ENCODE measurements around the gene FETUB.
"Not testable (repeated sequence)": the region's sequence is repeated elsewhere in the genome, so short reads cannot be mapped to it uniquely, and the experiment has no call there.

FETUB gene

GRCh38 chr3:186630950-186631641 lies 9.1 kb upstream of the FETUB start:
- no peak for DNase-seq (ENCODE audit: low read depth in 1 of 2, low spot score in 1 of 2)
- TF ChIP-seq JUND (IDR thresholded peaks at IDR 0.05; ENCODE audit: low read depth): no peak
- in situ Hi-C loops (cut with HindIII; ENCODE audit: low pct_unique_long_range_greater_than_20kb, low sequenced_read_pairs): no loop called here

DNA sequence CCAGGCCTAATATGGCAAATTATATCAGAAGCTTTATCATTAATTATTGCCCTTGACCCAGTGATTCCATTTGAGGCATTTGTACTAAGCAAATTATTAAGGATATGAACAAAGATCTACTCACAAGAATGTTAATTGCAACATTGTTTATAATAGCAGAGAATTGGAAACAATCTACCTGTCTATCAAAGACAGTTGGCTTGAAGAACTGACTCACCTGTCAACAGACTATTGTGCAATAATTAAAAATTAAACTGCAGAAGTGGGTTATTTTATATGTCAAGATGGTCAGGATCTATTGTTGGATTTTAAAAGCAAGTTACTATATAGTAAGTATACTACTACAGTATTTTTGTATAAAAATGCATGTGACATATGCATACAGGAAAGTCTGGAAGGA lies 6.7 kb upstream of the FETUB start:
- in situ Hi-C loops (cut with HindIII; ENCODE audit: low pct_unique_long_range_greater_than_20kb, low sequenced_read_pairs): no loop called here
- TF ChIP-seq JUND (IDR thresholded peaks at IDR 0.05; ENCODE audit: low read depth): no peak
- no peak for DNase-seq (ENCODE audit: low read depth in 1 of 2, low spot score in 1 of 2)

DNA sequence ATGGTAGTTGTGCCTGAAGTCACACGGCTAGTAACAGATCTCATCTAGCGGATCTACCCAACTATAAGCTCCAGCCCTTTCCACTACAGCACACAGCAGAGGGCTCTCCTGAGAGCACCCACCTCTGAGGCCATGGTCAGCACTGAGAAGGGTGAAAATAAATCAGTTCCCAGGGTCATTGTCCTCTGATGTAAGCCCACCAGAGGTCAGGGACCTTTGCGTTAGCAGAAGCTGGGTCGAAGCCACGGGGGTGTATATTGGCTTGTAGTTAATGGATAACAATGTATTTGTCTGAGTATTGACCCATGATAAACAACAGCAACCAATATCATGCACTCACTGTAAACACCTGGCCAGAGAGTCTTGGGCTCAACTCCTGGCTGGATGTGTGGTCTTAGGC lies 6.0 kb upstream of the FETUB start:
- in situ Hi-C loops (cut with HindIII; ENCODE audit: low pct_unique_long_range_greater_than_20kb, low sequenced_read_pairs); DNase-seq (ENCODE audit: low read depth in 1 of 2, low spot score in 1 of 2): not testable (repeated sequence)

- in situ Hi-C loops (cut with HindIII; ENCODE audit: low pct_unique_long_range_greater_than_20kb, low sequenced_read_pairs): no loop called here
- no peak for TF ChIP-seq JUND (IDR thresholded peaks at IDR 0.05; ENCODE audit: low read depth)
- no peak for DNase-seq (ENCODE audit: low read depth in 1 of 2, low spot score in 1 of 2)
These were observed 4.7 kb upstream of the FETUB start for GRCh38 chr3:186635532-186635931.

- in situ Hi-C loops (cut with HindIII; ENCODE audit: low pct_unique_long_range_greater_than_20kb, low sequenced_read_pairs): no loop called here
- DNase-seq (ENCODE audit: low read depth in 1 of 2, low spot score in 1 of 2): no peak
- no peak for TF ChIP-seq JUND (IDR thresholded peaks at IDR 0.05; ENCODE audit: low read depth)
These were observed 3.7 kb upstream of the FETUB start for GRCh38 chr3:186636536-186636935.

DNA sequence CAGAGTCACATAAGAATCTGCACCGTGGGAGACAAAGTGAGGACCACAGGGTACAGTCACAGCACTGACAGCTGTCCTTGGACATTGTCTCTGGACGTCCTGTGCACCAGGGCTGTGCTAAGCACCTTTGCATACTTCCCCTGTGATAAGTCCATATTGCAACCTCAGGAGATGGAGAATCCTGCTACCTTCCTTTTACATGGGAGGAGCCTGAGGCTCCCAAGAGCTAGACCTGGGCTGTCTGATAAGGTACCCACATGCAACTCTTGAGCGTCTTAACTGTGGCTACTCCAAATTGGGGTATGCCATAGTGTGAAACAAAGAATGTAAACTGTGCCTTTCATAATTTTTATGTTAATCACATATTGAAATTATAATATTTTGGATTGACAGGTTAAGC lies 2.5 kb upstream of the FETUB start:
- DNase-seq (ENCODE audit: low read depth in 1 of 2, low spot score in 1 of 2): no peak
- in situ Hi-C loops (cut with HindIII; ENCODE audit: low pct_unique_long_range_greater_than_20kb, low sequenced_read_pairs): no loop called here
- no peak for TF ChIP-seq JUND (IDR thresholded peaks at IDR 0.05; ENCODE audit: low read depth)

GRCh38 chr3:186638259-186638658 lies 1.9 kb upstream of the FETUB start:
- DNase-seq (ENCODE audit: low read depth in 1 of 2, low spot score in 1 of 2): no peak
- TF ChIP-seq JUND (IDR thresholded peaks at IDR 0.05; ENCODE audit: low read depth): no peak
- in situ Hi-C loops (cut with HindIII; ENCODE audit: low pct_unique_long_range_greater_than_20kb, low sequenced_read_pairs): no loop called here

- DNase-seq (ENCODE audit: low read depth in 1 of 2, low spot score in 1 of 2): peak in 1 of 2 experiments; percentile 38
- in situ Hi-C loops (cut with HindIII; ENCODE audit: low pct_unique_long_range_greater_than_20kb, low sequenced_read_pairs): no loop called here
- TF ChIP-seq JUND (IDR thresholded peaks at IDR 0.05; ENCODE audit: low read depth): no peak
These were observed 247 bp downstream of the FETUB start for GRCh38 chr3:186640473-186640818.

GRCh38 chr3:186640929-186641328 lies 730 bp downstream of the FETUB start:
- TF ChIP-seq JUND (IDR thresholded peaks at IDR 0.05; ENCODE audit: low read depth): no peak
- DNase-seq (ENCODE audit: low read depth in 1 of 2, low spot score in 1 of 2): no peak
- in situ Hi-C loops (cut with HindIII; ENCODE audit: low pct_unique_long_range_greater_than_20kb, low sequenced_read_pairs): no loop called here

DNA sequence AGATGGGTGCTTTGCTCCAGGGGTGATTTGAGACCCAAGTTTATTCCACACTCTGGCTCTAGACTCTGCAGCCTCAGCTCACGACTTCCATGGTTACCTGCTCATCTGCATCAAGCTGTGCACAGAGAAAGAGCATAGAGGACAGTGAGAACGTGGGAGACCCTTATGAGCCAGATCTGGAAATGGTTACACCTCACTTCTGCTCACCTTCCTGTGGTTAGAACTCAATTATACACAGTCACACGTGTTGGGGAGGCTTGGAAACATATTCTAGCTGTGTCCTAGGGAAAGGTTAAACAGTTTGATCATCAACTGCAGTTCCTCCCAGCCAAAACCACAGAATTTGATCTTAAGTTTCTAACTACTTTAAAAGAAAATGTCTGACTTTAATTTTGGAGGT lies 1.8 kb downstream of the FETUB start:
- in situ Hi-C loops (cut with HindIII; ENCODE audit: low pct_unique_long_range_greater_than_20kb, low sequenced_read_pairs): no loop called here
- DNase-seq (ENCODE audit: low read depth in 1 of 2, low spot score in 1 of 2): no peak
- TF ChIP-seq JUND (IDR thresholded peaks at IDR 0.05; ENCODE audit: low read depth): no peak

- in situ Hi-C loops (cut with HindIII; ENCODE audit: low pct_unique_long_range_greater_than_20kb, low sequenced_read_pairs): no loop called here
- no peak for TF ChIP-seq JUND (IDR thresholded peaks at IDR 0.05; ENCODE audit: low read depth)
- no peak for DNase-seq (ENCODE audit: low read depth in 1 of 2, low spot score in 1 of 2)
These were observed 3.3 kb downstream of the FETUB start for GRCh38 chr3:186643493-186643892.

- peak; percentile 80 to 95 for DNase-seq (ENCODE audit: low read depth in 1 of 2, low spot score in 1 of 2)
- in situ Hi-C loops (cut with HindIII; ENCODE audit: low pct_unique_long_range_greater_than_20kb, low sequenced_read_pairs): no loop called here
- TF ChIP-seq JUND (IDR thresholded peaks at IDR 0.05; ENCODE audit: low read depth): no peak
These were observed 4.5 kb downstream of the FETUB start for GRCh38 chr3:186644683-186645082.

- in situ Hi-C loops (cut with HindIII; ENCODE audit: low pct_unique_long_range_greater_than_20kb, low sequenced_read_pairs): no loop called here
- TF ChIP-seq JUND (IDR thresholded peaks at IDR 0.05; ENCODE audit: low read depth): no peak
- no peak for DNase-seq (ENCODE audit: low read depth in 1 of 2, low spot score in 1 of 2)
These were observed 5.9 kb downstream of the FETUB start for GRCh38 chr3:186646106-186646505.

GRCh38 chr3:186646841-186647240 lies 6.6 kb downstream of the FETUB start:
- no peak for TF ChIP-seq JUND (IDR thresholded peaks at IDR 0.05; ENCODE audit: low read depth)
- in situ Hi-C loops (cut with HindIII; ENCODE audit: low pct_unique_long_range_greater_than_20kb, low sequenced_read_pairs): no loop called here
- no peak for DNase-seq (ENCODE audit: low read depth in 1 of 2, low spot score in 1 of 2)
